Stimulated activated CD8-positive, alpha-beta memory T cell treated with anti-CD3 and anti-CD28 coated beads, Interleukin-7, amount 100 ng/mL, for 1 hour (primary cell): ENCODE data around the gene PRKAR1B.
"Not testable (repeated sequence)": the region's sequence is repeated elsewhere in the genome, so short reads cannot be mapped to it uniquely, and the experiment has no call there.

Source experiments
- DNase-seq, 2 donors: peaks; one replicate each; pipeline ENCODE4 v3.0.0-alpha.2; 2020; ENCODE audit warnings: low read depth in 2 of 2

PRKAR1B gene

DNA sequence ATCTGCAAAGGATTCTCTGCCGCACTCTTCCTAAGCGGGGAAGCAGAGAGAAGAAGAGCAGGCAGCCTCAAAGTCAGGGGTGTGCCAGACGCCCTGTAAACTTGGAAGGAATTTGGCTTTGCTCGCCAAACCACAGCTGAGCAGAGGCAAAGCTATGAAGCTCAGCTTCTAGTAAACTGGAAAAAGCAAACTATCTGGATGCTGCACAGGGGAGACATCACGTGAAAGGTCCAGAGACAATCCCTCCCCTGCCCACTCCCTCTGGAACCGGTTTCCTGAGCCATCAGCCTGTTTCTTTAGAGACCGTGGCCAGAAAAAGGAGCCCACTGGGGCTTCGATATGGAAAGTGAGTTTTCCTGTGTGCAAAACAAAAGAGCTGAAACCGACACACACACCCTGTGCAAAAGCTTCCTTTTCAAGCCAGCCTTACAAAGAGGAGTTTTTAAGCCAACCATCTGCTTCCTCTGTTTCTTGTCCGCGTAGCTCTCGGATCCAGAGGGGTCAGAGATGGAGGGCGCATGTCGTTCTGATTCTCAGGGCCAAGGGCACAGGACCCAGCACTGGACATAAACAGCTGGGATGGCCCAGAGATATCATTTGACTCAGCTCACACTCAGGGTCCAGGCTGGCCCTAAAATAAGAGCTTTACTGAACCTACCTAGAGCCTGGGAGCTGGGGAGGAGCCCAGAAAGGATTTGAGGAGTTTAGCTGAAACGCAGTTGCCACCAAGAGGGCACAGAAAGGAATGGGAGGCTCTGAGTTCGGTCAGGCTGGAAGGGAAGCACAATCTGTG is 58.7 kb downstream of the PRKAR1B start:
- DNase-seq, result no peak

DNA sequence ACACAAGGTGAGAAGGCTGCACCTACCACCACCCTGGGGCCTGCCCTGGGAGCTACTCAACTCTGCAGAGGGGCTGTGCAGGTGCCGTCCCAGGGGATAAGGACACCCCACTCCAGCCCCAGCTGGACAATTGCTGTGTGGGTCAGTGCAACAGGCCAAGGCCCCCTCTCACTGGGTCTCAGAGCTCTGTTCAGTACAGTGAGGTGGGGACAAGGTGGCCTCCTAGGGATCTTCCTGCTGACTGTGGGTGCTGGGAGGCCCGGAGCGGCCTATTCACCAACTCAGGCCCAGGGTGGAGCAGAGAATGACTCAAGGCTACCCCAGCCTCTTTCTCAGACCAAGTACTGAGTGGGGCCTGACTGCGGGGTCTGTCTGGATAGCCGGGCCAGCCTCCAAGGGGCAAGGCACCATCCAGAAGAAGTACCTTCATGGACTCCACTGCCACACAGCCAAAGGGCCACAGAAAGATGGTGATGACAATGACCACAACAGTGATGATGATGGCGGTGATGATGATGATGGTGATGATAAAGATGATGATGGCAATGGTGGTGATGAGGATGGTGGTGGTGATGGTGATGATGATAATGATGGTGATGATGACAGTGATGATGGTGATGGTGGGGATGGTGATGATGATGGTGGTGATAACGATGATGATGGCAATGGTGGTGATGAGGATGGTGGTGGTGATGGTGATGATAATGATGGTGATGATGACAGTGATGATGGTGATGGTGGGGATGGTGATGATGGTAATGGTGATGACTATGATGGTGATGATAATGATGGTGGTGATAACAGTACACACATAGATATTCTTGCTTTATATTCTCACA is 60.4 kb downstream of the PRKAR1B start:
- no peak for DNase-seq

DNA sequence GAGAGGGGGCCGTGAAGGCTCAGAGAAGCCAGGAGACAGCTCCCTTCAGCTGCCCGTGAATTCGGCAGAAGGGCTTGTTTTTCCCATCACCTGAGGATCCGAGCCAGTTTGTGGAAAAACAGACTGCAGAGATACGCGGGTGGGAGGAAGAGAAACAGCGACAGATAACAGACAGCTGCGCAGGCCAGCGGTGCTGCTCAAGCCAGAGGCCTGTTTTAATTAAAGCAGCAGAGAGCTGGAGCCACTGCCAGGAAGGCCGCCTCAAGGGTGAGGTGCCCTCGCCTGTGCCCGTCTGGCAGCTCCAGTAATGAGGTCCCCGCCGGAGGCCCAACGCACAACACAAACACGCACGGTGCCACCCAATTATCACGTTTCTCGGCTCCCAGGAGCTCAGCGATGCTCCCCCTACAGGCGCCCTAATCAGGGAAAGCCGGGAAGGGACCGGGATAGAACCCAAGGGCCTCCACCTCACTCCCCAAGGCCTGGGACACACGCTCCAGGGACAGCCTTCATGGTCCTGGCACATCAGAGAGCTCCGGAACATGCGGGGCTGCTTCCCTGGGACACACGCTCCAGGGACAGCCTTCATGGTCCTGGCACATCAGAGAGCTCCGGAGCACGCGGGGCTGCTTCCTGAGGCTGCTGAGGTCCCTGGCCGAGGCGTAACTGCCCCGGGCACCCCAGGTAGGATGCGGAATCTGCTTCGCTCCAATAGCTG is 61.2 kb downstream of the PRKAR1B start:
- no peak for DNase-seq

DNA sequence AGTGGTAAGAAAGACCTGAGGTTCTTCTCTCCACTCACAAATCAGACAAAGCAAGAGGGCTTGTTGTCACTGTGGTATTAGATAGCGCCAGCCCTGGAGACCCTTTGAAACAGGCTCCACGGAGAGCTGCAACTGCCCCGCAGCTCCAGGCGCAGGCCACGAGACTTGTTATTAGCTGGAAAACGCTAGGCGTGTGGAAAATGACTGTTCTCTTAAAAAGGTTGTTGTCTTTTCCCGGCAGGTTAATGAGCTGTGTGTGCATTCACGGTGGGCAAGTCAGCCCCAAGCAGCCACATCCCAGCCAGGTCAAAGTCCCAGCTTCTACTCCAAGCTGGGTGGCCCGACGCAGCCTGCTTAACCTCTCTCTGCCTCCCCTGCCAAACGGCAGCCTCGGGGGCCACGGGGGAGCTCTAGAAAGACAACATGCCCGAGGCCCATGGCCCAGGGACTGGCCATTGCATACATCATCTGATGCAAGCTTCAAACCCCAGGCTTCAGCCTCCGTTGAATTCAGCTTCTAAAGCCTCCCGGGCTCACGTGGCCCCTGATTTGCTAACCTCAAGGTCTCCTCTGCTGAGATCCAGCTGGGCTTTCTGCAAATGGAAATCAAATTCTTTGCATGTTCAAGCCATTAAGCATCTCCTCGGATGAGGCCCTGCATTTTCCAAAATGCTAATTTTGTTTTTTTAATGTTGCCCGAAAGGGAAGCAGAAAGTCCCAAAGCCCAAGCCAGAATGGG is 61.9 kb downstream of the PRKAR1B start:
- no peak for DNase-seq

DNA sequence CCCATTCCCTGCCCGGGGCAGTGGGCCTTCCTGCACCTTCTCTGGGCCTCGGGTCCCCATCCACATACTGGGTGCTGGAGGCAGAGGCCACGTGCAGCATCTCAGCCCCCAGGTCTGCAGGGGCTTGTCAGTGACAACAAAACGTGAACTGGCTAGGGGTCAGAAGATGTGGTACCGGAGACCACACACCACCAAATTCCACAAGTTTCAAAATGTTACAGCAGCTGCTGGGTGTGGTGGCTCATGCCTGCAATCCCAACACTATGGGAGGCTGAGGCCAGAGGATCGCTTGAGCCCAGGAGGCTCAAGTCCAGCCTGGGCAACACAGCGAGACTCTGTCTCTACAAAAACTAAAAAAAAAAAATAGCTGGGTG is 62.7 kb downstream of the PRKAR1B start:
- no peak for DNase-seq

DNA sequence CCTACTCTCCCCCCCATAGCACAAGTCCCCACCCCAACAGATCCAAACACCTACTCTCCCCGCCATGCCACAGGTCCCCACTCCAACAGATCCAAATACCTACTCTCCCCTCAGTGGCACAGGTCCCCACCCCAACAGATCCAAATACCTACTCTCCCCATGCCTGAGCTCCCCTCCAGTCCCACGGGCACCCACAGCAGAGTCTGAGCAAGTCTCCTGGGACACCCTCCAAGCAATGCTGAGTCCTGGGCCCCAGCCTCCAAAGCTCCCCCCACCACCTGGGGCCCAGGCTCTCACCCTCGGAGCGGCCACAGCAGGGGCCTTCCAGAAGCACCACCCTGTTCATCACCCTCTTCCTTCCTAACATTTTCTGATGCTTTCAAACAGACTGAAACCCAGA is 64.5 kb downstream of the PRKAR1B start:
- DNase-seq, result no peak

DNA sequence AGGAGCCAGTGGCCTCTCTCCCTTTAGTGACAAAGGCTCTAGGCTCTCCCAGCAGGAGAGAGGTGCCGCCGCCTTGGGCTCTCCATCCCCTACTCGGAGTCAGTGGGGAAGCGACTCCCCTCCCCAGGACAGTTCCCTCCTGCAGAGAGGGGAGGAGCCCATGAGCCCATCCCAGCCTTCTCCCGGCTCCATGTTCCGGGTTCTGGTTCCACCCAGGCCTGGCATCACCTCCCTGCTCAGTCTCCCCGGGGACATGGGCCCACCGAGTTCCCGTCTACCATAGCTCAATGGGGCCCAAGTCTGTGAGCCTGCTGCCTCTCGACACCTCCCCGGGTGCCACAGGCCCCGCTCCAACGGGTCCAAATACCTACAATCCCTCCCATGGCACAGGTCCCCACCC is 67.1 kb downstream of the PRKAR1B start:
- no peak for DNase-seq

DNA sequence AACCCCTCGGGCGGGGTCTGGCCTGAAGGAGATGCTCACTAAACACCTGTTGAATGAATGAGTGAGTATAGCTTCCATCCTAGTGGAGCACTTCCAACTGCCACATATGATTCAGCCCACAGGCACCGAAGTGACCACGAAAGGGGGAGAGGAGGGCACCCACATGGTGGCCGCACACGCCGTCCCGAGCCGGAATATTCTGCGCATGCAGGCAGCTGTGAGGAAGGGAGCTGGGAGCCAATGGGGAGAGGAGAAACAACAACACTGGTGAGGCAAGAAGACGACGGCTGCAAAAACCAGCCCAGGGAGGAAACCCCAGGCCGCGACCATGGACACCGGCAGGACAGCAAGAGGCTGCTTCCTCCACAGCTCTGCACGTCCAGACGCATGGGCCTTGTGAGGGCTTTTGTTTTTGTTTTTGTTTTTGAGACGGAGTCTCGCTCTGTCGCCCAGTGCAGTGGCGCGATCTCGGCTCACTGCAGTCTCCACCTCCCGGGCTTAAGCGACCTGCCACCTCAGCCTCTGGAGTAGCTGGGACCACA is 67.7 kb downstream of the PRKAR1B start:
- no peak for DNase-seq

DNA sequence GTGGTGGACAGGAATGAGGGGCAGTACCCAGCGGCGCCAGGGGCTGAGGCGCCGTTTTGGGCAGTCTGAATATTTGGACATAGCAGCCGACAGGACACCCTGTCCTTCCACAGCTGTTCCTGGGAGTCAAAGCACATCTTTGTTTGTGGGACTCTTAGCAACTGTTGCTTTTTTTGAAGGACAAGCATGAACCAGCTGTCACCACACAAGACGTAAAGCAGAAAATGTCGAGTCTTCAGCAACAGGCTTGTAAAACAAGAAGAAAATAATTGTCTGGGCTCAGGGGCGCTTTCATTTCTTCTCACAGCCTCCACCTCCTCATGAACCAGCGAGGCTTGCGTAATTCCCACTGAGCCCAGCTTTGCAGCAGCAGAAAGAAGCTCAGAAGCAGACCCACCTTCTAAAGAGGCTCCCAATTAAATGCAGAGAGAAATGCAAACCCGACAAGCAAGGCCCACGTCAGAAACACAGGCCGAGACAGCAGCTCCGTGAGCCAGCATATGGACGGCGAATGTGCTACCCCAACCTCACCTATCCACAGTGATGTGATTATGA is 69.4 kb downstream of the PRKAR1B start:
- no peak for DNase-seq

DNA sequence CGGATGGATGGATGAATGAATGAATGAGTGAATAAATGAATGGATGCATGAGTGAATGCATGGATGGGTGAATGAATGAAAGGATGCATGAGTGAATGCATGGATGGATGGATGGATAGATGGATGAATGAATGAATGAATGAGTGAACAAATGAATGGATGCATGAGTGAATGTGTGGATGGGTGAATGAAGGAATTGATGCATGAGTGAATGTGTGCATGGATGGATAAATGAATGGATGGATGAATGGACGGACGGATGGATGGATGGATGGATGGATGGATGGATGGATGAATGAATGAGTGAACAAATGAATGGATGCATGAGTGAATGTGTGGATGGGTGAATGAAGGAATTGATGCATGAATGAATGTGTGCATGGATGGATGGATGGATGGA is 70.1 kb downstream of the PRKAR1B start:
- DNase-seq, result not testable (repeated sequence)

DNA sequence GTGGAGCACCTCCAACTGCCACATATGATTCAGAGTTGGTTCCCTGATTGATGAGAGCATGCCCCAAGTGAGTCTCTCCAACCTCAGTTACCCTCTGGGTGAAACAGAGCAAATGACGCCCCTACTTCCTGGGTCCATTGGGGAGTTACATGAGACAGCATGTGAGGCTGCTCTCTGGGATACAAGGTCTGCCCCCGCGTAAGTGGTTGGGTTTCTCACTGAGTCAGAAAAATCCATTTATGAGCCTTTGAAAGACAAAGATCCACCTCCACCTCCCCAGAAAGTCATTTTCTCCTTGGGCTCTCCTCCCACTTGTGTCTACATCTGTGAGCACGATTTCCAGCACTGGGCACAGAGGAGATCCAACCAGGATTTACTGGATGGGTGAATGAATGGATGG is 71.3 kb downstream of the PRKAR1B start:
- DNase-seq, result no peak

DNA sequence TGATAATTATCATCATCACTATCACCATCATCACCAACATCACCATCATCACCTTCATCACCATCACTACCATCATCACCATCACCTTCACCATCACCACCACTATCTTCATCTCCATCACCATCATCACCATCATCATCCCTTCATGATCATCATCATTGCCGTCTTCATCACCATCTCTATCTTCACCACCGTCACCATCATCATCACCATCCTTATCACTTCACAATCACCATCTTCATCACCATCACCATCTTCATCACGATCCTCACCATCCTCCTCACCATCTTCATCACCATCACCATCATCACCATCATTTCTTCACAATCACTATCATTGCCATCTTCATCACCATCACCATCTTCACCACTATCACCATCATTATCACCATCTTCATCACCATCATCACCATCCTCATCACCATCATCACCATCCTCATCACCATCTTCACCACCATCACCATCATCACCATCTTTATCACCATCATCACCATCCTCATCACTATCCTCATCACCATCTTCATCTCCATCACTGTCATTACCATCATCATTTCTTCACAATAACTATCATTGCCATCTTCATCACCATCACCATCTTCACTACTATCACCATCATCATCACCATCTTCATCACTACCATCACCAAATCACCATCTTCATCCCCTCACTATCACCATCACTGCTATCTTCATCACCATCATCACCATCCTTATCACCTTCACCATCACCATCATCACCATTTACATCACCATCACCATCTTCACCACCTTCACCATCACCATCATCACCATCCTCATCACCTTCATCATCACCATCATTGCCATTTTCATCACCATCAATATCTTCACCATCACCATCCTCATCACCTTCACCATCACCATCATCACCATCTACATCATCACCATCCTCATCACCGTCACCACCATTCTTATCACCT is 73.0 kb downstream of the PRKAR1B start:
- DNase-seq, result no peak

DNA sequence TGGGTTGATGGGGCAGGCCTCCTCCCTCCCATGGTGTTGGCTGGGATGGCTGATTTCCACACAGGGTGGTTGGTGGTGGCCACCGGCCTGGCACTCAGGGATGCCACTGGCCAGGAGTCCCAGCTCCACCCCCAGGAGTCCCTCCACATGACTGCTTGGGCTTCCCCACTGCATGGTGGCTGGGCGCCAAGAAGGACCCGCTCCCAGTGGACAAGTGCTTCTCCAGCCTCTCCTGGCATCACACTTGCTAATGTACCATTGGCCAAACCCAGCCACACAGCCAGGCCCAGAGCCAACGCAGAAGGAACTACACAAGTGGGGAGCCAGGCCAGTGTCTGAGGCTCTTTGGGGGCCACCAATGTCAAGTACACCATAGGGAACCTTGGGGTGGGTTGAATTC is 74.2 kb downstream of the PRKAR1B start:
- DNase-seq, result no peak

DNA sequence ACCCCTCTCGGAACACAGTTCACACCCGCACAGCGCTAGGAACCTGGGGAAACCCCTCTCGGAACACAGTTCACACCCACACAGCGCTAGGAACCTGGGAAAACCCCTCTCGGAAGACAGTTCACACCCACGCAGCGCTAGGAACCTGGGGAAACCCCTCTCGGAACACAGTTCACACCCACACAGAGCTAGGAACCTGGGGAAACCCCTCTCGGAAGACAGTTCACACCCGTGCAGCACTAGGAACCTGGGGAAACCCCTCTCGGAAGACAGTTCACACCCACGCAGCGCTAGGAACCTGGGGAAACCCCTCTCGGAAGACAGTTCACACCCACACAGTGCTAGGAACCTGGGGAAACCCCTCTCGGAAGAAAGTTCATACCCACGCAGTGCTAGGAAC is 74.9 kb downstream of the PRKAR1B start:
- DNase-seq, result not testable (repeated sequence)

DNA sequence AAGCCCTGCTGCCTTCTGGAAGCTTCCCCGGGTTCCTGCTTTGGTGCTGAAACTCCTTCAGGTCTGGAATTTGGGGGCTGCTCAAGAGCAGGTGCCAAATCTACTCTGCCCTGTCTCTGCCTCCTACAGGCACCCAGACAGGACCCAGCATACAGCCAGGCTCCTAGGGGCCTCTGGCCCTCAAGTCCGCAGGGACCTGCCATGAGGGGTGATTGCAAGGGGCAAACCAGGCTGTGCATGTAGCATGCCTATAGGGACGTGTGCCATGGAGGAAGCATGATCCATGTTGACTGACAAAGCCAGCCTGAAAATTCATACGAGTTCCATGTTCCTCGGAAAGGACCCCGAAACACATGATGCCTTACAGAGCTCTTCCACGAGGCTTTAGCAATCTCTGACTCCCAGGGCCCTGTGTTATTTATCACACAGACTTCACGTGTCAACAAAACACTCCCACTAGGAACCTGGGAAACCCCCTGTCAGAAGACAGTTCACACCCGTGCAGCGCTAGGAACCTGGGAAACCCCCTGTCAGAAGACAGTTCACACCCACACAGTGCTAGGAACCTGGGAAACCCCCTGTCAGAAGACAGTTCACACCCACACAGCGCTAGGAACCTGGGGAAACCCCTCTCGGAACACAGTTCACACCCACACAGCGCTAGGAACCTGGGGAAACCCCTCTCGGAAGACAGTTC is 75.9 kb downstream of the PRKAR1B start:
- DNase-seq, result no peak

DNA sequence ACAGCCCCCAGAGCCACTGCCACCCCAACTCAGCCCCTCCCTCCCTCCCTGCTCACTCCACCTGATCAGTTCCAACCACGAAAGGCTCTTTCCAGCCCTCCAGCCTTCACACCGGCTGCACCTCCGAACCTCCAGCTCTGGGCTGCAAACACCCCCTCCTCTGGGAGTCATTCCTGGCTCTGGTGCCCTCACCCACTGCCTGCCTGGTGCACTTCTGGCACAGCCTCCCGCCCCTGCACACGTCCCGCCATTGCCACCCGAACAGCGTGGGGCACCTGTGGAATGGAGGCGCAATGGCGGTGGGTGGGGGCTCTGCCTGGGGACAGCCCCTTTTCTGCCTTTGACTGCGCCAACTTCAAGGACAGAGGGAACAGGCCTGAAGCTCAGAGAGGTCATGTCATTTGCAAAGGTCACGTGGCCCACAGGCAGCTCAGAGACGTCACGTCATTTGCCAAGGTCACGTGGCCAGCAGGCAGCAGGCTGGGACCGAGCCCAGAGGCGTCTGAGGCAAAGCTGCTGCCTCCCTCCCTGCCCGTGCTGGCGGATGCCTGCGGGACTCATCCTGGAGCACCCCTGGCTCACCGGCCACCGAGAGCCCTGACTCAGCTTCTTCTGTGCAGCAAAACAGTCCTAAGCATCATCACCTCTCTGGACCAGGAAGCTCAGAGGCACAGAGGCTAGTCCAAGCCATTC is 76.6 kb downstream of the PRKAR1B start:
- no peak for DNase-seq

DNA sequence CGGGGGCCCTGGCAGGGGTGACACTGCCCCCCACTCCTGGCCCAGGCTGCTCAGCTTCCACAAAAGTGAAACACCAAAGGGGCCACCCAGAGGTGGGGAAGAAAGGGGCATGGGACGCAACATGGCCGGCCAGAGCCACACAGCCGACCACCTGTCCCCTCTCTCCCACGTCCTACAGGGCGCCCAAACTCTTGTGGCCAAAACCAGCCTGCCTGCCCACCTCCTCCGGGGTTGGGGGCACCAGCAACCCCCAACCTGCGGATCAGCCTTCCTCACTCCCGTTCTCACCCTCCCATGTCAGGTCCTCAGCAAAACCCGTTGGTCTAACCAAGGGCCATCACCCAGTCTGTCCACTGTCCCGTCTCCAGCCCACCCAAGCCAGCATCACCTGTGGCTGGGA is 80.1 kb downstream of the PRKAR1B start:
- no peak for DNase-seq

DNA sequence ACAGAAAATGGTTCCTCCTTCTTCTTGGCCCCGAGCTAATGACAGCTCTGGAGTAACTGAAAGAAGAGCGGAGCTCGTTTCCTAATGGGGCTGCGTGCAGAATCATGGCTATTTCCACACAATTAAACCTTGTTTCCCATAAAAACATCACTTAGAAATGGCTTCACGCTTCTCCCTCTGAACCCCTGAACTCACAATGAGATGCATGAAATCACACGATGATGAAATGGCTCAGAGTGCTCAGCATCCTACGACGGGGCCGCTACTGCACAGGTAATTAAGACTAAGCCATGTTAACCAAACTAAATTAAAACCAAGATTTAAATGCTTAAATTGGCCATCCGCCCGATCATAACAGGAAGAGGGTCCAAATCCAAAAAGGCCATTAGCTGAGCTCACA is 80.6 kb downstream of the PRKAR1B start:
- DNase-seq, result no peak

DNA sequence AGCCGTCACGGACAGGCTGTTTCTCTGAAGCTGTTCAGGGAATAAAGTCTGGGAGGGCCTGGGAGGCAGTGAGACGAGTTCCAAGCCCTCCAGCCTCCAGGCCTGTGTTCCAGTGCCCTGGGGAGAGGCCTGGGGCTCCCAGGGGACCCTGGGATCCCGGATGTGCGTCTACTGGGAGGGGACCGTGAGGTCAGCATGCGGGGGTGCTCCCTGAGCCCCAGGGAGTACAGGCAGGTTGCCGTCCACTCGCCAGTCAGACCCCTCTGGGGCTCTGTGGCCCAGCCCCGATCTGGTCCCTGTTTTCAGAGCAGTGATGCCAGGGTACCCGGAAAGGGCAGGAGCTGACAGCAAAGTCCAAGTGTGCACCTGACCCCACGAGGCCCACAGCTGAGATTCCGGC is 81.5 kb downstream of the PRKAR1B start:
- no peak for DNase-seq
